Astrocyte (in vitro differentiated cells and primary cell): ENCODE measurements around the gene TNFRSF13B.

Experiments
- EZH2 ChIP-seq: IDR thresholded peaks from 2 replicates; pipeline ENCODE4 v1.6.1; 2012; ENCODE audit warnings: mild to moderate bottlenecking, low read length, inconsistent platforms; ENCODE audit not compliant: insufficient read depth
- TF ChIP-seq, protein P1 (sequence below): IDR thresholded peaks from 2 replicates; pipeline ENCODE4 v1.5.1; 2011; ENCODE audit warnings: low read depth, mild to moderate bottlenecking, inconsistent platforms, low read length, moderate library complexity; ENCODE audit not compliant: insufficient read depth

GRCh38 chr17:16929035-16929680, 42.8 kb downstream of the TNFRSF13B start:
- TF ChIP-seq, protein P1, sequence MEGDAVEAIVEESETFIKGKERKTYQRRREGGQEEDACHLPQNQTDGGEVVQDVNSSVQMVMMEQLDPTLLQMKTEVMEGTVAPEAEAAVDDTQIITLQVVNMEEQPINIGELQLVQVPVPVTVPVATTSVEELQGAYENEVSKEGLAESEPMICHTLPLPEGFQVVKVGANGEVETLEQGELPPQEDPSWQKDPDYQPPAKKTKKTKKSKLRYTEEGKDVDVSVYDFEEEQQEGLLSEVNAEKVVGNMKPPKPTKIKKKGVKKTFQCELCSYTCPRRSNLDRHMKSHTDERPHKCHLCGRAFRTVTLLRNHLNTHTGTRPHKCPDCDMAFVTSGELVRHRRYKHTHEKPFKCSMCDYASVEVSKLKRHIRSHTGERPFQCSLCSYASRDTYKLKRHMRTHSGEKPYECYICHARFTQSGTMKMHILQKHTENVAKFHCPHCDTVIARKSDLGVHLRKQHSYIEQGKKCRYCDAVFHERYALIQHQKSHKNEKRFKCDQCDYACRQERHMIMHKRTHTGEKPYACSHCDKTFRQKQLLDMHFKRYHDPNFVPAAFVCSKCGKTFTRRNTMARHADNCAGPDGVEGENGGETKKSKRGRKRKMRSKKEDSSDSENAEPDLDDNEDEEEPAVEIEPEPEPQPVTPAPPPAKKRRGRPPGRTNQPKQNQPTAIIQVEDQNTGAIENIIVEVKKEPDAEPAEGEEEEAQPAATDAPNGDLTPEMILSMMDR = no peak
- TF ChIP-seq EZH2 = no peak
